SK-N-SH (cell line): Measurements from ENCODE around the gene FAM120A. TPM values are rescaled to one million over a fixed set of nuclear protein-coding genes. Genes with fewer than 3 reads are reported as not detected.

Experiments
- CTCF ChIA-PET: fragments of 300-600, 350-600 bp; formaldehyde crosslinking; extraction: SDS; loops from one replicate; lab custom pipeline; 2021; lab: Yijun Ruan, JAX
- POLR2A ChIA-PET: fragments of 350-600 bp; sonication (Branson Sonifier 250); formaldehyde crosslinking; extraction: SDS; loops from one replicate; lab custom pipeline; 2020; ENCODE audit warnings: antibody characterized with exemption, inconsistent platforms; lab: Yijun Ruan, JAX
- DNase-seq: peaks from one replicate; pipeline ENCODE4 v3.0.0; 2012
- H2AFZ ChIP-seq: fragments of 200-600 bp; sonication (generic); 2 replicates; pipeline ENCODE4 v1.8.1; 2016; ENCODE audit warnings: antibody characterized with exemption, mild to moderate bottlenecking, low read depth
- H3F3A ChIP-seq: fragments of 200-600 bp; sonication (generic); replicated peaks from 2 replicates; pipeline ENCODE3; 2016; ENCODE audit warnings: antibody characterized with exemption, mild to moderate bottlenecking; ENCODE audit not compliant: insufficient read depth
- H3K27ac ChIP-seq, 2 experiments: fragments of 200-500 bp in 1 of 2; fragments of 200-600 bp in 1 of 2; sonication (Bioruptor generic) in 1 of 2; sonication (generic), shearing (Covaris generic) in 1 of 2; 2 replicates each; pipeline versions ENCODE4 v1.5.1 to v1.6.1; 2014 to 2016; ENCODE audit warnings: low read depth in 2 of 2, inconsistent platforms in 1 of 2, low read length in 1 of 2, mild to moderate bottlenecking in 1 of 2, mixed read lengths in 1 of 2
- H3K27me3 ChIP-seq: fragments of 200-600 bp; sonication (generic), shearing (Covaris generic); 2 replicates; pipeline ENCODE4 v1.6.1; 2016; ENCODE audit warnings: mixed run types; ENCODE audit not compliant: insufficient read depth
- H3K36me3 ChIP-seq, 2 experiments: fragments of 200-500 bp in 1 of 2; fragments of 200-600 bp in 1 of 2; sonication (Bioruptor generic) in 1 of 2; sonication (generic) in 1 of 2; replicated peaks in 1 of 2; 2 replicates each; pipeline versions ENCODE3 to v1.5.1; 2014 to 2016; ENCODE audit warnings: low read length in 1 of 2, mild to moderate bottlenecking in 1 of 2; ENCODE audit not compliant: insufficient read depth in 2 of 2, control insufficient read depth in 1 of 2
- H3K4me1 ChIP-seq, 2 experiments: fragments of 200-500 bp in 1 of 2; fragments of 200-600 bp in 1 of 2; sonication (Bioruptor generic) in 1 of 2; sonication (generic), shearing (Covaris generic) in 1 of 2; 2 replicates each; pipeline versions ENCODE4 v1.5.1 to v1.6.1; 2014 to 2016; ENCODE audit warnings: low read depth in 1 of 2, low read length in 1 of 2, mixed run types in 1 of 2; ENCODE audit not compliant: insufficient read depth in 2 of 2, control insufficient read depth in 1 of 2
- H3K4me2 ChIP-seq: fragments of 200-600 bp; sonication (generic), shearing (Covaris generic); 2 replicates; pipeline ENCODE4 v1.6.1; 2017; ENCODE audit warnings: mixed run types
- H3K4me3 ChIP-seq, 2 experiments: fragments of 200-500 bp in 1 of 2; fragments of 200-600 bp in 1 of 2; sonication (Bioruptor generic) in 1 of 2; sonication (generic), shearing (Covaris generic) in 1 of 2; 2 replicates each; pipeline versions ENCODE4 v1.5.1 to v1.8.1; 2014 to 2016; ENCODE audit warnings: low read depth in 2 of 2, inconsistent platforms in 1 of 2, low read length in 1 of 2, mild to moderate bottlenecking in 1 of 2, mixed read lengths in 1 of 2, moderate library complexity in 1 of 2
- H3K79me2 ChIP-seq: fragments of 200-600 bp; sonication (generic); 2 replicates; pipeline ENCODE4 v1.8.1; 2017; ENCODE audit warnings: mild to moderate bottlenecking; ENCODE audit not compliant: insufficient read depth
- H3K9ac ChIP-seq: fragments of 200-600 bp; sonication (generic); 2 replicates; pipeline ENCODE4 v1.6.1; 2017; ENCODE audit warnings: mixed run types
- H3K9me2 ChIP-seq: fragments of 200-600 bp; sonication (generic); 2 replicates; pipeline ENCODE4 v1.6.1; 2017; ENCODE audit warnings: mixed run types
- H3K9me3 ChIP-seq: fragments of 200-600 bp; sonication (generic); 2 replicates; pipeline ENCODE4 v1.6.1; 2017; ENCODE audit warnings: mixed run types, mild to moderate bottlenecking, moderate library complexity
- H4K20me1 ChIP-seq: fragments of 200-600 bp; sonication (generic); 2 replicates; pipeline ENCODE4 v1.6.1; 2017; ENCODE audit warnings: mild to moderate bottlenecking, mixed run types; ENCODE audit not compliant: insufficient read depth
- CHD2 ChIP-seq: fragments of 150-350 bp; IDR thresholded peaks from 2 replicates; pipeline ENCODE4 v1.6.1; 2018; ENCODE audit warnings: low read length; ENCODE audit not compliant: partially characterized antibody
- EP300 ChIP-seq, 2 experiments: IDR thresholded peaks; 2 replicates each; pipeline versions ENCODE4 v1.4.0 to v1.6.1; 2012; ENCODE audit warnings: borderline replicate concordance in 1 of 2, low read depth in 1 of 2, low read length in 1 of 2
- EZH2phosphoT487 ChIP-seq: fragments of 200-600 bp; sonication (generic); IDR thresholded peaks from 2 replicates; pipeline ENCODE4 v1.6.1; 2017; ENCODE audit warnings: low read depth, mixed run types, mild to moderate bottlenecking, antibody characterized with exemption, moderate library complexity, borderline replicate concordance
- FOXJ3 ChIP-seq: sonication (generic); formaldehyde crosslinking; IDR thresholded peaks from 2 replicates; pipeline ENCODE4 v1.5.1; 2020; ENCODE audit warnings: mild to moderate bottlenecking, missing genetic modification reagents
- FOXM1 ChIP-seq: IDR thresholded peaks from 2 replicates; pipeline ENCODE4 v1.4.0; 2012; ENCODE audit warnings: low read depth, mild to moderate bottlenecking
- NFIC ChIP-seq: IDR thresholded peaks from 2 replicates; pipeline ENCODE4 v1.4.0; 2012; ENCODE audit warnings: borderline replicate concordance
- RCOR1 ChIP-seq: fragments of 150-350 bp; IDR thresholded peaks from 2 replicates; pipeline ENCODE4 v1.6.1; 2017; ENCODE audit warnings: antibody characterized with exemption, low read length
- TCF12 ChIP-seq: IDR thresholded peaks from 2 replicates; pipeline ENCODE4 v1.4.0; 2012
- USF1 ChIP-seq: IDR thresholded peaks from 2 replicates; pipeline ENCODE4 v1.4.0; 2012; ENCODE audit warnings: low read depth, borderline replicate concordance
- USF2 ChIP-seq: fragments of 150-350 bp; IDR thresholded peaks from 2 replicates; pipeline ENCODE4 v1.6.1; 2017; ENCODE audit warnings: antibody characterized with exemption, low read length, low read depth, borderline replicate concordance
- YY1 ChIP-seq: IDR thresholded peaks from 2 replicates; pipeline ENCODE4 v1.4.0; 2012; ENCODE audit warnings: low read depth, mild to moderate bottlenecking
- WGBS: methylation state at CpG from one replicate; pipeline ENCODE4 v1.1.6; 2017; ENCODE audit warnings: low lambda C conversion rate; 5-methylcytosine and 5-hydroxymethylcytosine counted together
- polyA plus RNA-seq, 3 experiments: library from polyadenylated mRNA; depleted of rRNA; stranded (reverse); fragments of >200 nt; gene quantifications; 2 replicates each; pipeline ENCODE4 v1.2.3, GENCODE V29; 2012

The FAM120A gene
- polyA plus RNA-seq, 1 of the 3 experiments (the other 2 are of a cell fraction), result 58.6 TPM

GRCh38 chr9:93483497-93483896 is 32.0 kb downstream of the FAM120A start:
- no peak overlapping the region for H3K9ac ChIP-seq
- 97% methylated on average over 2 of the region's 2 CpGs for WGBS
- DNase-seq, result no peak
- H3K36me3 ChIP-seq, result peaks cover 3 to 14% of the 10 kb centered on the region in 2 experiments
- ChIA-PET POLR2A (no interaction called here), CTCF (interaction anchor here (0.7 kb wide), 1 partner anchor 83 kb away, joined by 3 read pairs; no protein-coding TSS in a partner anchor)
- H4K20me1 ChIP-seq, result peaks cover 12% of the 10 kb centered on the region
- H3K27me3 ChIP-seq, result no peaks in the 10 kb centered on the region
- no peaks in the 10 kb centered on the region for H3K9me2 ChIP-seq
- H3K4me3 ChIP-seq, result no peak overlapping the region
- H3K79me2 ChIP-seq, result peaks cover 87% of the 10 kb centered on the region
- peaks cover 0 to 13% of the 10 kb centered on the region in 2 experiments; a peak in 3 of 4 replicates for H3K4me1 ChIP-seq
- no peaks in the 10 kb centered on the region for H3K9me3 ChIP-seq
- H3K4me2 ChIP-seq, result no peak overlapping the region
- no peak overlapping the region for H3K27ac ChIP-seq
- H2AFZ ChIP-seq, result no peak overlapping the region
- TF ChIP-seq USF2, result no peak
- no peak for TF ChIP-seq EZH2phosphoT487
- TF ChIP-seq TCF12, result no peak
- TF ChIP-seq USF1, result no peak
- TF ChIP-seq FOXM1, result no peak
- TF ChIP-seq EP300 (IDR thresholded peaks at IDR 0.05; ENCODE audit: borderline replicate concordance in 1 of 2, low read depth in 1 of 2, low read length in 1 of 2), result no peak
- TF ChIP-seq FOXJ3 (CRISPR knock-in tag), result no peak
- TF ChIP-seq NFIC, result no peak
- no peak for TF ChIP-seq RCOR1
- no peak for TF ChIP-seq CHD2
- TF ChIP-seq, all 33 proteins: peak for 0
- H3F3A ChIP-seq, result peaks cover 4% of the 10 kb centered on the region

- ChIA-PET POLR2A (no interaction called here), CTCF (interaction anchor here (0.6 to 0.9 kb wide), 2 partner anchors 23 to 74 kb away, joined by 3 read pairs; no protein-coding TSS in a partner anchor)
- Histone ChIP-seq H3K9ac (no peak overlapping the region), H4K20me1 (no peaks in the 10 kb centered on the region), H3K4me1 (no peaks in the 10 kb centered on the region; a peak in 1 of 4 replicates), H3K27ac (no peak overlapping the region), H2AFZ (no peak overlapping the region), H3K79me2 (peaks cover 80% of the 10 kb centered on the region), H3K4me3 (no peak overlapping the region), H3K27me3 (no peaks in the 10 kb centered on the region), H3K9me3 (no peaks in the 10 kb centered on the region), H3F3A (no peaks in the 10 kb centered on the region), H3K4me2 (no peak overlapping the region), H3K36me3 (peaks cover 5 to 11% of the 10 kb centered on the region in 2 experiments), H3K9me2 (no peaks in the 10 kb centered on the region)
- TF ChIP-seq YY1, result no peak
- TF ChIP-seq USF2, result no peak
- no peak for DNase-seq
- 100% methylated on average over 1 of the region's 1 CpG for WGBS
Measured at GRCh38 chr9:93486268-93486667, 34.8 kb downstream of the FAM120A start.
